ENCODE results near the gene PDE10A. TPM values are rescaled to one million over a fixed set of nuclear protein-coding genes. Genes with fewer than 3 reads are reported as not detected.

PDE10A gene
- total and polyA plus RNA-seq, 2 of the 13 experiments (the other 11 are each of a cell fraction or from before 2014, with no cell fraction given) = not detected

GRCh38 chr6:165571721-165572132 lies 91.3 kb downstream of the PDE10A start:
- DNase-seq (ENCODE audit: low spot score) = no peak
- intact Hi-C loops (cut with micrococcal nuclease; ENCODE audit: unreplicated experiment) = no loop called here
- WGBS (ENCODE audit: low lambda C conversion rate) = 38% methylated on average over 3 of the region's 3 CpGs
- FAIRE-seq = no peak
- Histone ChIP-seq H3K9me3 (ENCODE audit: low read length) (no peaks in the 10 kb centered on the region), H3K36me3 (replicated peaks in 1 of 2; ENCODE audit: control insufficient read depth in 1 of 2, insufficient read depth in 2 of 2, low read length in 2 of 2) (no peaks in the 10 kb centered on the region), H2AFZ (ENCODE audit: low read length) (no peak overlapping the region), H3K9ac (ENCODE audit: insufficient read depth, low read depth, low read length) (no peak overlapping the region), H3K4me2 (ENCODE audit: low read depth, low read length) (no peak overlapping the region), H3K27me3 (ENCODE audit: control insufficient read depth in 1 of 2, insufficient read depth in 2 of 2, low read length in 2 of 2) (no peaks in the 10 kb centered on the region), H4K20me1 (ENCODE audit: insufficient read depth, low read length) (no peaks in the 10 kb centered on the region), H3K4me1 (ENCODE audit: insufficient read depth, low read length) (no peaks in the 10 kb centered on the region), H3K79me2 (ENCODE audit: insufficient read depth, low read length) (no peaks in the 10 kb centered on the region), H3K4me3 (replicated peaks in 1 of 3; ENCODE audit: insufficient read depth in 1 of 3, low read depth in 2 of 3, low read length in 3 of 3) (no peak overlapping the region), H3K27ac (ENCODE audit: extremely low read length, insufficient read depth, low read length) (no peak overlapping the region)
- CTCF ChIA-PET (ENCODE audit: low intra/inter-chr PET ratio, low total read pairs) = no interaction called here
- in situ Hi-C loops (cut with HindIII; ENCODE audit: extremely low pct_ligation_motif_present, low pct_unique_long_range_greater_than_20kb) = no loop called here
- no peak for ATAC-seq
- POLR2A ChIA-PET = no interaction called here
- no TSS peak for BruUV-seq (replicated peaks)
- no peak for TF ChIP-seq SRSF1 (optimal IDR thresholded peaks at IDR 0.05; ENCODE audit: low read depth, low read length)
- no peak for TF ChIP-seq SALL1 (CRISPR knock-in tag; IDR thresholded peaks at IDR 0.05)
- TF ChIP-seq ZFP36L1 (CRISPR knock-in tag; IDR thresholded peaks at IDR 0.05) = no peak
- no peak for TF ChIP-seq ZNF770 (CRISPR knock-in tag; IDR thresholded peaks at IDR 0.05)
- no peak for TF ChIP-seq PHF20 (CRISPR knock-in tag; IDR thresholded peaks at IDR 0.05)
- TF ChIP-seq ZUFSP (CRISPR knock-in tag; IDR thresholded peaks at IDR 0.05; ENCODE audit: borderline replicate concordance) = no peak
- no peak for TF ChIP-seq STAG1 (CRISPR knock-in tag; IDR thresholded peaks at IDR 0.05)
- no peak for TF ChIP-seq ZNF691 (CRISPR knock-in tag; IDR thresholded peaks at IDR 0.05; ENCODE audit: borderline replicate concordance, low read depth)
- TF ChIP-seq NONO (IDR thresholded peaks at IDR 0.05) = no peak
- TF ChIP-seq NONO (CRISPR knock-in tag; conservative IDR thresholded peaks at IDR 0.05) = no peak
- no peak for TF ChIP-seq ZNF496 (CRISPR knock-in tag; IDR thresholded peaks at IDR 0.05; ENCODE audit: insufficient replicate concordance)
- TF ChIP-seq MTERF4 (CRISPR knock-in tag; IDR thresholded peaks at IDR 0.05) = no peak
- TF ChIP-seq ELF3 (CRISPR knock-in tag; IDR thresholded peaks at IDR 0.05) = no peak
- no peak for TF ChIP-seq FLYWCH1 (CRISPR knock-in tag; IDR thresholded peaks at IDR 0.05)
- TF ChIP-seq NPAS2 (CRISPR knock-in tag; IDR thresholded peaks at IDR 0.05; ENCODE audit: borderline replicate concordance) = no peak
- TF ChIP-seq RARG (CRISPR knock-in tag; IDR thresholded peaks at IDR 0.05; ENCODE audit: low read depth) = no peak
- no peak for TF ChIP-seq ZNF550 (CRISPR knock-in tag; IDR thresholded peaks at IDR 0.05; ENCODE audit: borderline replicate concordance)
- TF ChIP-seq MNT (IDR thresholded peaks at IDR 0.05) = no peak
- no peak for TF ChIP-seq MLLT10 (CRISPR knock-in tag; IDR thresholded peaks at IDR 0.05)
- TF ChIP-seq ZNF709 (CRISPR knock-in tag; IDR thresholded peaks at IDR 0.05) = no peak

Measured in HepG2 (cell line).